Astrocyte (in vitro differentiated cells and primary cell): ENCODE measurements around the gene SPACA7. TPM values are rescaled to one million over a fixed set of nuclear protein-coding genes. Genes with fewer than 3 reads are reported as not detected.

ENCODE experiments used
- DNase-seq: peaks from one replicate; pipeline ENCODE4 v3.0.0-alpha.2; 2010; ENCODE audit warnings: low read depth
- FAIRE-seq: peaks from 2 replicates; lab custom pipeline; 2011; peaks lifted over from hg19 to GRCh38; lab: Jason Lieb, UNC
- H2AFZ ChIP-seq: 2 replicates; pipeline ENCODE4 v1.6.0; 2012; ENCODE audit warnings: low read depth, low read length, inconsistent platforms
- H3K27ac ChIP-seq: 2 replicates; pipeline ENCODE4 v1.5.1; 2011; ENCODE audit warnings: low read depth, low read length, inconsistent platforms
- H3K27me3 ChIP-seq: 2 replicates; pipeline ENCODE4 v1.6.0; 2011; ENCODE audit warnings: low read length, inconsistent platforms; ENCODE audit not compliant: insufficient read depth
- H3K36me3 ChIP-seq: 2 replicates; pipeline ENCODE4 v1.5.1; 2011; ENCODE audit warnings: low read length, inconsistent platforms; ENCODE audit not compliant: insufficient read depth
- H3K4me1 ChIP-seq: 2 replicates; pipeline ENCODE4 v1.5.1; 2011; ENCODE audit warnings: low read length, inconsistent platforms; ENCODE audit not compliant: insufficient read depth
- H3K4me2 ChIP-seq: 2 replicates; pipeline ENCODE4 v1.6.0; 2012; ENCODE audit warnings: low read length, inconsistent platforms
- H3K4me3 ChIP-seq: 2 replicates; pipeline ENCODE4 v1.5.1; 2011; ENCODE audit warnings: low read depth, mild to moderate bottlenecking, low read length, inconsistent platforms; ENCODE audit not compliant: insufficient read depth
- H3K79me2 ChIP-seq: 2 replicates; pipeline ENCODE4 v1.6.0; 2012; ENCODE audit warnings: mild to moderate bottlenecking, low read length, inconsistent platforms; ENCODE audit not compliant: insufficient read depth
- H3K9ac ChIP-seq: 2 replicates; pipeline ENCODE4 v1.6.0; 2012; ENCODE audit warnings: mild to moderate bottlenecking, low read length, inconsistent platforms
- H3K9me3 ChIP-seq: 2 replicates; pipeline ENCODE4 v1.5.1; 2012; ENCODE audit warnings: low read depth, mild to moderate bottlenecking, low read length, inconsistent platforms; ENCODE audit not compliant: insufficient read depth
- H4K20me1 ChIP-seq: 2 replicates; pipeline ENCODE4 v1.6.0; 2012; ENCODE audit warnings: low read length, inconsistent platforms; ENCODE audit not compliant: insufficient read depth
- H3K27ac Mint-ChIP-seq: one replicate; pipeline ENCODE4 v1.8.0; 2021; ENCODE audit warnings: mild to moderate bottlenecking, mixed read lengths; ENCODE audit not compliant: unreplicated experiment
- H3K27me3 Mint-ChIP-seq: one replicate; pipeline ENCODE4 v1.8.0; 2021; ENCODE audit warnings: low read depth, mixed read lengths; ENCODE audit not compliant: unreplicated experiment
- H3K36me3 Mint-ChIP-seq: one replicate; pipeline ENCODE4 v1.8.0; 2021; ENCODE audit warnings: low read depth, mixed read lengths; ENCODE audit not compliant: unreplicated experiment
- H3K4me1 Mint-ChIP-seq: one replicate; pipeline ENCODE4 v1.8.0; 2021; ENCODE audit warnings: low read depth, mixed read lengths; ENCODE audit not compliant: unreplicated experiment
- H3K4me3 Mint-ChIP-seq: one replicate; pipeline ENCODE4 v1.8.0; 2021; ENCODE audit warnings: mild to moderate bottlenecking, moderate library complexity, mixed read lengths; ENCODE audit not compliant: unreplicated experiment
- H3K9me3 Mint-ChIP-seq: one replicate; pipeline ENCODE4 v1.8.0; 2021; ENCODE audit warnings: mild to moderate bottlenecking, mixed read lengths; ENCODE audit not compliant: unreplicated experiment
- EZH2 ChIP-seq: IDR thresholded peaks from 2 replicates; pipeline ENCODE4 v1.6.1; 2012; ENCODE audit warnings: mild to moderate bottlenecking, low read length, inconsistent platforms; ENCODE audit not compliant: insufficient read depth
- total RNA-seq: library from RNA; stranded (reverse); gene quantifications from 2 replicates; pipeline ENCODE4 v1.2.1, GENCODE V29; 2021
- TF ChIP-seq, protein P1 (sequence below): IDR thresholded peaks from 2 replicates; pipeline ENCODE4 v1.5.1; 2011; ENCODE audit warnings: low read depth, mild to moderate bottlenecking, inconsistent platforms, low read length, moderate library complexity; ENCODE audit not compliant: insufficient read depth

Gene SPACA7
- total RNA-seq, 1 donor from 2014 or later = not detected

DNA sequence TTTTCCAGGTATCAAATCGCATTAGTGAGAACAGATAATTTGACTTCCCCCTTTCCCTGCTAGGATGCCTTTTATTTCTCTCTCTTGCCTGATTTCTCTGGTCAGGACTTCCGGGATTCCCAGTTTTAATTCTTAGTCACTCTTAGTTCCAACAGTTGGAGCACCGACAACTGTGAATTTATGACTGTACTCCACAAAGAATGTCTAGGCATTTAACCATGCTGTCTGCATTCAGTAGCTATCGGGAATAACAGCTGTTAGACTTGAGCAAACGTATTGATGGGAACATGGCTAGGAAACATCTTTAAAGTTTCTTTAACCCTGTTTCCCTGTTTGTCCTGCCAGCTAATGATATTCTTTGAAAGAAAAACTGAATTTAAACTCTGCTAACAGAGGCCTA lies 14.1 kb upstream of the SPACA7 start:
- Histone ChIP-seq H3K4me3 (no peak overlapping the region), H3K27me3 (no peaks in the 10 kb centered on the region), H3K36me3 (no peaks in the 10 kb centered on the region), H3K4me2 (no peak overlapping the region), H2AFZ (no peak overlapping the region), H4K20me1 (no peaks in the 10 kb centered on the region), H3K79me2 (no peaks in the 10 kb centered on the region), H3K4me1 (no peaks in the 10 kb centered on the region), H3K9me3 (peaks cover 11% of the 10 kb centered on the region), H3K9ac (no peak overlapping the region), H3K27ac (no peak overlapping the region)
- FAIRE-seq = no peak
- Mint-ChIP-seq H3K4me3 (no peak overlapping the region), H3K36me3 (no peaks in the 10 kb centered on the region), H3K27ac (peak overlapping the region; percentile 78), H3K4me1 (peaks cover 6% of the 10 kb centered on the region), H3K27me3 (peaks cover 16% of the 10 kb centered on the region), H3K9me3 (peaks cover 5% of the 10 kb centered on the region)
- TF ChIP-seq, protein P1, sequence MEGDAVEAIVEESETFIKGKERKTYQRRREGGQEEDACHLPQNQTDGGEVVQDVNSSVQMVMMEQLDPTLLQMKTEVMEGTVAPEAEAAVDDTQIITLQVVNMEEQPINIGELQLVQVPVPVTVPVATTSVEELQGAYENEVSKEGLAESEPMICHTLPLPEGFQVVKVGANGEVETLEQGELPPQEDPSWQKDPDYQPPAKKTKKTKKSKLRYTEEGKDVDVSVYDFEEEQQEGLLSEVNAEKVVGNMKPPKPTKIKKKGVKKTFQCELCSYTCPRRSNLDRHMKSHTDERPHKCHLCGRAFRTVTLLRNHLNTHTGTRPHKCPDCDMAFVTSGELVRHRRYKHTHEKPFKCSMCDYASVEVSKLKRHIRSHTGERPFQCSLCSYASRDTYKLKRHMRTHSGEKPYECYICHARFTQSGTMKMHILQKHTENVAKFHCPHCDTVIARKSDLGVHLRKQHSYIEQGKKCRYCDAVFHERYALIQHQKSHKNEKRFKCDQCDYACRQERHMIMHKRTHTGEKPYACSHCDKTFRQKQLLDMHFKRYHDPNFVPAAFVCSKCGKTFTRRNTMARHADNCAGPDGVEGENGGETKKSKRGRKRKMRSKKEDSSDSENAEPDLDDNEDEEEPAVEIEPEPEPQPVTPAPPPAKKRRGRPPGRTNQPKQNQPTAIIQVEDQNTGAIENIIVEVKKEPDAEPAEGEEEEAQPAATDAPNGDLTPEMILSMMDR = no peak
- no peak for TF ChIP-seq EZH2
- DNase-seq = no peak

DNA sequence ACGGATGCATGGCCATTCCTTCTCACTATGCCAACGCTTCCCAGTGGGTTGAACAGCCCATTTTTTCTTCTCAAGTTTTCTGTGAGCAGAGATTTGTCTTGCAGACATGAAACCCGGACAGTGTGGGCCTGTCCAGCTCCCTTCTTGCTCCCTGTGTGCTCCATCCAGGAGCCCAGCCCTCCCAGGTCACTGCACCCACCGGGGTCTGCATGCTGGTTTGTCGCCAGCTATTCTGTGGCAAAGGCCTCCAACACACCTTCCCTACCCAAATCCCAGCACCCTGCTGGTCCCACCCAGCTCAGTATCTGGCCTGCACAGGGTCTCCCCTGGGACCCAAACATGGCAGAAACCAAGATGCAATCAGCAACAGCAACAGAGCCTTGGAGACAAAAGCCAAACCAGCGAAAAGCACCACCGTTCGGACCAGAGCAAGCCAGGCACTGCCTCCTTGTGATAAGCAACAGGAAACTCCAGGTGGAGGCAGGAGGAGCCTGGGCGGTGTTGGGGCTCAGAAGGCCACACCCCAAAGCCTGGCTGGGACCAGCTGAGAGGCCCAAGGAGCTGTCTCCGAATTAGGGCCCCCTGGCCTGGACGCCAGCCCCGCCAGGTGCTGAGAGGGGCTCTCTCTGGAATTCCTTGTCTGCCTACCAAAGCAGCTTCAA lies 12.2 kb upstream of the SPACA7 start:
- Histone ChIP-seq H4K20me1 (no peaks in the 10 kb centered on the region), H3K27me3 (no peaks in the 10 kb centered on the region), H3K79me2 (no peaks in the 10 kb centered on the region), H3K9ac (no peak overlapping the region), H3K36me3 (no peaks in the 10 kb centered on the region), H3K27ac (no peak overlapping the region), H3K4me3 (no peak overlapping the region), H3K4me2 (no peak overlapping the region), H3K4me1 (no peaks in the 10 kb centered on the region), H2AFZ (no peak overlapping the region), H3K9me3 (peaks cover 4% of the 10 kb centered on the region)
- TF ChIP-seq, protein P1 = no peak
- TF ChIP-seq EZH2 = no peak
- H3K4me1 Mint-ChIP-seq = peaks cover 6% of the 10 kb centered on the region
- H3K36me3 Mint-ChIP-seq = no peaks in the 10 kb centered on the region
- H3K9me3 Mint-ChIP-seq = peaks cover 7% of the 10 kb centered on the region
- FAIRE-seq = no peak
- peaks cover 14% of the 10 kb centered on the region for H3K27me3 Mint-ChIP-seq
- no peak for DNase-seq
- H3K27ac Mint-ChIP-seq = no peak overlapping the region
- no peak overlapping the region for H3K4me3 Mint-ChIP-seq
